GM19455 (cell line): ENCODE data around the gene GLS2.
"Not testable (repeated sequence)": the region's sequence is repeated elsewhere in the genome, so short reads cannot be mapped to it uniquely, and the experiment has no call there.

Source experiments
- ATAC-seq: cut with Tn5 transposase; IDR thresholded peaks from one replicate; pipeline ENCODE4 v1.9.1; 2021; ENCODE audit not compliant: unreplicated experiment

The GLS2 gene

DNA sequence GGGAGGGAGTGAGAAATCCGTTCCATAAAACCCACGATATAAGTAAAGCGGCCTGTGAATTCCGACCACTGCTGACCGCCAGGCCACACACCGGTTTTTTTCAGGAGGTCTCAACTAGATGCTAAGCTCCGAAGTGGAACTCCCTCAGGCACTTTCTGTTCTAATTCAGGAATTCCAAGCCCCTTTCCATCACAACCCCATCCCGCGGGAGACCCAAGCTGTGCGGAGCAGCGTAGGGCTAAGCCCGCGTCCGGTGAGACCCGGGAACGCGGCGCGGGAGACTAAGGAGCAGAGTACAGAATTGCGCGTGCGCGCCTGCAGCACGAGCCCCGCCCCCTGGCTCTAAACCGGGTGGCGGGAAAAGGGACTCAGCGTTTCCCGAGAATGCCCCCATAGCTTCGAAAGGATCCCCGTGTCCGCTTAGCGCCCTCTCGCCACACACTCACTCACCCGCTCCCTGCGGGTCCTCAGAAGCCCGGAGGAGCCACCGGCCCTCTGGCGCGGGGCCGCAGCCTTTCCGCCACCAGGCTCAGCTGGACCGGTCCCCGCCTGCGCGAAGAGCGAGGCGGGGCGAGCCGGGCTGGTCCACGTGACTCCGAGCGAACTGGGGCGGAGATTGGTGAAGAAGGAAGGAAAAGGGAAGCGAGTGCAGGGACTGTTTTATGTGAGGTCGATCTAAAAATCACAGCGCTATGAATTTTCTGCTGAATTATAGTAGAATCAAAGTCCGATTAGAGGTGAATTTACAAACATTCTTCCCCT lies 38.9 kb downstream of the GLS2 start, which contains the start of gene TIMELESS:
Gene TIMELESS (minus strand): TSS at position 567 of the 762 bp plus-strand sequence. CDS start 15,256 bp downstream, outside the sequence.
- ATAC-seq = peak; percentile 93

- not testable (repeated sequence) for ATAC-seq
Measured at GRCh38 chr12:56443208-56443607, 44.8 kb downstream of the GLS2 start.

GRCh38 chr12:56437430-56438176 lies 50.4 kb downstream of the GLS2 start:
- ATAC-seq = no peak

- ATAC-seq = no peak
Measured at GRCh38 chr12:56434828-56435227, 53.1 kb downstream of the GLS2 start.

DNA sequence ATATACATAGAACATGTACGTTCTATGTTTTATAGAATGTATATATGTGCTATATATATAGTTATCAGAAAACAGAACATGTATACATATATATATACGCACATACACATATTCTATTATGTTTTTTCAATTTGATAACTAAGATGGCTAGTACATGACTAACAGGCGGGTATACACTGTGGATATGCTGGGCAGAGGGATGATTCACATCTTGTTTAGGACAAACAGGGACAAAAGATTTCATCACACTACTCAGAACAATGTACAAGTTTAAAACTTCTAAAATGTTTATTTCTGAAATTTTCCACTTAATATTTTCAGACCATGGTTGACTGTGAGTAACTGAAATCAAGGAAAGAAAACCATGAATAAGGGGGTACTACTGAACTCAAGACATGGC lies 56.1 kb downstream of the GLS2 start:
- no peak for ATAC-seq

GRCh38 chr12:56431288-56431687 lies 56.7 kb downstream of the GLS2 start:
- no peak for ATAC-seq

GRCh38 chr12:56425940-56426438 lies 62.0 kb downstream of the GLS2 start:
- no peak for ATAC-seq

DNA sequence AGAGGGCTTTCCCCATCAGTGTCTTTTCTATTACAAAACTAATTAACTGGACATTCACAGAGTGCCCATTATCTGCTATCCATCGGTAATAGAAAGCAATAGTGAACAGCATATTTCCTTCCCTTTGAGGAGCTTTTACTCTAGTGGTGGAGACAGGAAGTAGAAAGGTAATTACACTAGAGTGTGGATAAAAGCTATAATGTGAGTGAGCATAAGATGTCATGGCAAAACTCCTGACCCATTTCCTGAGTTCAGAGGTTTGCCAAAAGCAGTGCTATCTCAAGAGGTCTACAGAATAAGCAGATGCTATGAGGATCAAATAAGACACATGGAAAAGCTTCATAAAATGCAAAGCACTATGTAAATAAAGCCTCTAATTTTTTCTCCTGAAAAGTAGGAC lies 62.8 kb downstream of the GLS2 start:
- ATAC-seq = no peak
